Measurements from ENCODE around the gene CCND2. TPM values are rescaled to one million over a fixed set of nuclear protein-coding genes. Genes with fewer than 3 reads are reported as not detected.
A peak's percentile ranks its signal among the peaks of the same experiment; 100 is the strongest.

The CCND2 gene
- total RNA-seq, 2 experiments from 2014 or later, result 357 to 369 TPM

DNA sequence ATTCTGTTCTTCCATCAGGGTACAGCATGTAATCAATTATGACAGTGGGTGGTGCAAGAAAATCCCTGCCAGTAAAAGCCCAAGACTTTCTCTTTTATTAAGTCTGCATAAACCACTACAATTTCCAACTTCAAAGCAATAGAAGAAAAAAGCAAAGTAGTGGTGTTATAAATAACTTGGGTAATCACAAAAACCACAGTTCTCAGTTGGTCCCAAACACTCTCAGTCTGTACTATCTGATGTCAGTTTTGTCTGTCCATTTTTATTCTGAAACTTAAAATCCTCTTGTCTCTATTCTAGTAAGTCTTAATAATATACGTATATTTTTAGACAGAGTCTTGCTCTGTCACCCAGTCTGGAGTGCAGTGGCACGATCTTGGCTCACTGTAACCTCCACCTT is 38.7 kb downstream of the CCND2 start:
- no peak for DNase-seq
- Mint-ChIP-seq H3K27me3 (no peaks in the 10 kb centered on the region), H3K36me3 (ENCODE audit: low read depth) (peaks cover 19% of the 10 kb centered on the region), H3K9me3 (ENCODE audit: low read depth) (no peaks in the 10 kb centered on the region), H3K4me3 (no peak overlapping the region), H3K27ac (no peak overlapping the region), H3K4me1 (no peaks in the 10 kb centered on the region)
- intact Hi-C loops (cut with DNase I, micrococcal nuclease), result no loop called here
- no peak for ATAC-seq
- ChIA-PET CTCF (no interaction called here), POLR2A (no interaction called here)

- DNase-seq (no peak), ATAC-seq (peak; percentile 33)
- peaks cover 3% of the 10 kb centered on the region for H3K36me3 Mint-ChIP-seq (ENCODE audit: low read depth)
- peak overlapping the region; percentile 79 for H3K27ac Mint-ChIP-seq
- H3K4me1 Mint-ChIP-seq, result peaks cover 33% of the 10 kb centered on the region
- no peaks in the 10 kb centered on the region for H3K9me3 Mint-ChIP-seq (ENCODE audit: low read depth)
- no peaks in the 10 kb centered on the region for H3K27me3 Mint-ChIP-seq
- H3K4me3 Mint-ChIP-seq, result peak overlapping the region; percentile 89
- ChIA-PET POLR2A (no interaction called here), CTCF (no interaction called here)
- intact Hi-C loops (cut with DNase I, micrococcal nuclease), result loop anchor here (1.0 to 2.0 kb wide), 3 partner anchors 52 to 447 kb away; partner anchors contain the start of genes PARP11 (in 1 of the 2) and RAD51AP1 (in 1 of the 2)
Measured at GRCh38 chr12:4320497-4320852, 46.9 kb downstream of the CCND2 start.

- ATAC-seq, result peak; percentile 99
Measured at GRCh38 chr12:4320853-4321701, 47.5 kb downstream of the CCND2 start, which contains the start of gene TIGAR. TIGAR (plus strand) TSS chr12:4321213; CDS start chr12:4321272, 59 bp downstream.

GRCh38 chr12:4322726-4323125 is 49.2 kb downstream of the CCND2 start:
- Mint-ChIP-seq H3K27me3 (no peaks in the 10 kb centered on the region), H3K9me3 (ENCODE audit: low read depth) (no peaks in the 10 kb centered on the region), H3K4me3 (no peak overlapping the region), H3K4me1 (peaks cover 33% of the 10 kb centered on the region), H3K36me3 (ENCODE audit: low read depth) (peaks cover 3% of the 10 kb centered on the region), H3K27ac (no peak overlapping the region)
- intact Hi-C loops (cut with DNase I, micrococcal nuclease), result no loop called here
- POLR2A ChIA-PET, result interaction anchor here (0.6 kb wide), 2 partner anchors 167 to 183 kb away, joined by 3 to 4 read pairs; no protein-coding TSS in a partner anchor
- ATAC-seq, result no peak
- no peak for DNase-seq
- CTCF ChIA-PET, result interaction anchor here (0.6 to 2.2 kb wide), 3 partner anchors 9 to 1526 kb away, joined by 3 to 5 read pairs (median 3); no protein-coding TSS in a partner anchor

More at GRCh38 chr12:4320853-4321701, 47.5 kb downstream of the CCND2 start, which contains the start of gene TIGAR:
- H3K9me3 Mint-ChIP-seq (ENCODE audit: low read depth), result no peaks in the 10 kb centered on the region
- intact Hi-C loops (cut with DNase I, micrococcal nuclease), result loop anchor here (1.0 to 2.0 kb wide), 5 partner anchors 52 to 568 kb away; partner anchors contain the start of genes PARP11 (in 2 of the 2), RAD51AP1 (in 2 of the 2), AKAP3 (in 1 of the 2) and CRACR2A (in 1 of the 2)
- CTCF ChIA-PET, result interaction anchor here (0.6 to 2.2 kb wide), 2 partner anchors 37 to 44 kb away, joined by 3 to 5 read pairs; no protein-coding TSS in a partner anchor
- H3K4me3 Mint-ChIP-seq, result peak within 1 kb of the TSS; percentile 89
- H3K27me3 Mint-ChIP-seq, result no peaks in the 10 kb centered on the region
- H3K27ac Mint-ChIP-seq, result peak within 1 kb of the TSS; percentile 85
- peaks cover 33% of the 10 kb centered on the region for H3K4me1 Mint-ChIP-seq
- peak; percentile 96 for DNase-seq
- POLR2A ChIA-PET, result no interaction called here
- peaks cover 3% of the 10 kb centered on the region for H3K36me3 Mint-ChIP-seq (ENCODE audit: low read depth)

Other genes starting within 250 kb of the CCND2 start
- 1 to 10 TPM; 7.1 to 8.4 TPM for gene TIGAR, start 47.5 kb downstream of the CCND2 start, total RNA-seq
- gene FGF23, start 106.0 kb downstream of the CCND2 start, total RNA-seq, result not detected
- not detected for gene FGF6, start 172.1 kb downstream of the CCND2 start, total RNA-seq

All from activated CD4-positive, alpha-beta T cell treated with anti-CD3 and anti-CD28 coated beads for 36 hours (primary cell).